ENCODE data around the gene TMEM233.
A peak's percentile ranks its signal among the peaks of the same experiment; 100 is the strongest.

The TMEM233 gene

DNA sequence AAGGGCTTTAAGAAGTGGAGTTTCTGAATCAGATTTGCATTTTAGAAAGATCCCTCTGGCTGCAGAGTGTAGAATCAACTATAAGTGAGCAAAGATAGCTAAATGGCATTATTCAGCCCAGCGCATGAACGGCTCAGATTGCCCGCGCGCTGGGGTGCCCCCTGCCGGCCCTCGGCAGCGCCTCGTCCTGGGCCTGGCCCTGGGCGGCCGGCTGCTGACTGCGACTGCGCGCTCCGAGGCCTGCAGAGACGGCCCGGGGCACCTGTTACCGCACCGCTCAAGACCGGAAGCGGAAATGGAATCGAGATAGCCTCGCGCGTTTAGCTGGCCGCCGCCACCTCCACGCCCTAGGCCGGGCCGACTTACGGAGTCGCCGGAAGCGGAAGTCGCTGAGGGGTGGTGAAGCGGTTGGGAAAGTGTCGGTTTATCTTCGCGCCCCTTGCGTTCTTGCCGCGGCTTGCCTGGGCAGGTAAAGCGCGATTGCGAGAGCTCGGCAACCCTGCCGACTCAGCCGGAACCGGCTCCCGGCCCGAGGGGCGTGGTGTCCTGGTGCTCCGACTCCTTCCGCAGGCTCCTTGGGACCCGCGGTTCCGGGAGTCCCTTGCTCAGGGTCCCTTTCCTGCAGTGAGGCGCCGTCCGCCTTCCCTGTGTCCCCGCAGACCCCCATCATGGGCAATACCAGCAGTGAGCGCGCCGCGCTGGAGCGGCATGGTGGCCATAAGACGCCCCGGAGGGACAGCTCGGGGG lies 74.2 kb downstream of the TMEM233 start, which contains the start of gene PRKAB1:
PRKAB1 (plus strand) TSS at position 557 of the 747 bp plus-strand sequence; CDS start at position 669, 112 bp downstream.
- TF ChIP-seq, protein P1, sequence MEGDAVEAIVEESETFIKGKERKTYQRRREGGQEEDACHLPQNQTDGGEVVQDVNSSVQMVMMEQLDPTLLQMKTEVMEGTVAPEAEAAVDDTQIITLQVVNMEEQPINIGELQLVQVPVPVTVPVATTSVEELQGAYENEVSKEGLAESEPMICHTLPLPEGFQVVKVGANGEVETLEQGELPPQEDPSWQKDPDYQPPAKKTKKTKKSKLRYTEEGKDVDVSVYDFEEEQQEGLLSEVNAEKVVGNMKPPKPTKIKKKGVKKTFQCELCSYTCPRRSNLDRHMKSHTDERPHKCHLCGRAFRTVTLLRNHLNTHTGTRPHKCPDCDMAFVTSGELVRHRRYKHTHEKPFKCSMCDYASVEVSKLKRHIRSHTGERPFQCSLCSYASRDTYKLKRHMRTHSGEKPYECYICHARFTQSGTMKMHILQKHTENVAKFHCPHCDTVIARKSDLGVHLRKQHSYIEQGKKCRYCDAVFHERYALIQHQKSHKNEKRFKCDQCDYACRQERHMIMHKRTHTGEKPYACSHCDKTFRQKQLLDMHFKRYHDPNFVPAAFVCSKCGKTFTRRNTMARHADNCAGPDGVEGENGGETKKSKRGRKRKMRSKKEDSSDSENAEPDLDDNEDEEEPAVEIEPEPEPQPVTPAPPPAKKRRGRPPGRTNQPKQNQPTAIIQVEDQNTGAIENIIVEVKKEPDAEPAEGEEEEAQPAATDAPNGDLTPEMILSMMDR (IDR thresholded peaks at IDR 0.05; ENCODE audit: low read depth, low read length), result peak; percentile 93
- peak within 1 kb of the TSS; percentile 99 for H3K4me3 ChIP-seq (ENCODE audit: low read depth, low read length)

DNA sequence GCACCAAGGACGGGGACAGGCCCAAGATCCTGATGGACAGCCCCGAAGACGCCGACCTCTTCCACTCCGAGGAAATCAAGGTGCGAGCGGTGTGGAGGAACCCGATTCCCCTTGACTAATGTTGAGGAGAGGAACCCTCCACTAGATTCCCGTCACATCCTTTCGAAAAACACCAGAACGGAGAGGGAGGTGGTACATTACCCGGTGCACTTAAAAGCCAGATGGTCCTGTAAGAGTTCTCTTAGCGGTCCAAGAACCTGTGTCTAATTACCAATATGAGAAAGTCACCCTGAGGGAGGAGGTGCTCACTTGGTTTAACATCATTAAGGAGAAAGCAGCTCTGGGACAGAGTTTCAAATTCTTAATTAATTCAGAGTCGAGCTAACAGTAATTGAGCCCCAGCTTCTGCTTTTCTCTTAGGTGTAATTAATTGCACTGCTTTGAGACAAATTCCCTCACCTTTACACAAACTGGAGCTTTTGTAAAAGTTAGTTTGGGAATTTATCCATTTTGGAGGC lies 74.8 kb downstream of the TMEM233 start:
- TF ChIP-seq, protein P1 (IDR thresholded peaks at IDR 0.05; ENCODE audit: low read depth, low read length), result no peak
- peak overlapping the region; percentile 99 for H3K4me3 ChIP-seq (ENCODE audit: low read depth, low read length)

DNA sequence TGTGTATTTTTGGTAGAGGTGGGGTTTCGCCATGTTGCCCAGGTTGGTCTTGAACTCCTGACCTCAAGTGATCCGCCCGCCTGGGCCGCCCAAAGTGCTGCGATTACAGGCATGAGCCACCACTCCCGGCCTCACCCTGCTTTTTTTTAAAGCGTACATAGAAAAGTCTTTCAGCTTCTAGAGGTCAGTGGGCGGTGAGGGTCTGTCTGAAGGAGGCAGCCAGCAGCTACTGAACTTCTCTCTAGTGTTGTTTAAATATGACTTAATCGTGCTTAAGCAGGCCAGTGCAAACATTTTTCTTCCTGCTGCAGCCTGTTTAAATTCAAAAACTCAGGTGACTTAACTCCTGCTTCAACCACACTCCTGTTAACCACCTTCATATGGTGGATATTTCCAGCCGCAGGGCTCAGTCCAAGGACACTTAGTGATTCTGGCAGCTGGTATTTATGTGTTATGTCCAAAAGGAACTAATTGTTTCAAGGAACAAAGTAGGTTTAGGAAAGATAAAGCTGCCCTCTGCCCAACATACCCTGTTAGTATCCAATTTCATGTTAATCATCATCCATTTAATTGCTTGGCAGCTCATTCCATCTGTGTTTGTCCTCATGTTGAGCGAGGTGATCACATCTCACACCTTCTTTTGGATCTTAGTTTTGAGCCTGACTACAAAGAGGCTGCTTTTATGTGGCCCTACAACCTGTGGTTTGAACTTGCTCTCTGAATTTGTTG lies 76.3 kb downstream of the TMEM233 start:
- TF ChIP-seq, protein P1 (IDR thresholded peaks at IDR 0.05; ENCODE audit: low read depth, low read length), result no peak
- H3K4me3 ChIP-seq (ENCODE audit: low read depth, low read length), result no peak overlapping the region

- TF ChIP-seq, protein P1 (IDR thresholded peaks at IDR 0.05; ENCODE audit: low read depth, low read length), result no peak
- H3K4me3 ChIP-seq (ENCODE audit: low read depth, low read length), result no peak overlapping the region
Observed at GRCh38 chr12:119671070-119671469, 77.5 kb downstream of the TMEM233 start.

DNA sequence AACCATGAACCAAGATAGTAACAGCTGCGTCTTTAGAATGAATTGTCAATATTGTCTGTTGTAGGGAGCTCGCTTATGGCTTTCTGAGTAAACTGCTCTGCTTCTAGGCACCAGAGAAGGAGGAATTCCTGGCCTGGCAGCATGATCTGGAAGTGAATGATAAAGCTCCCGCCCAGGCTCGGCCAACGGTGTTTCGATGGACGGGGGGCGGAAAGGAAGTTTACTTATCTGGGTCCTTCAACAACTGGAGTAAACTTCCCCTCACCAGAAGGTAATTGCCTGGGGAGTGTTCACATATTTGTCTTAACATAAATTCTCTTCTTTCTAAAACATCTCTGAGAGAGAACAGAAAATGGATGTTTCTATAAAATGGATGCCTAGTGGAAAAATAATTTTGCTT lies 78.6 kb downstream of the TMEM233 start:
- H3K4me3 ChIP-seq (ENCODE audit: low read depth, low read length), result no peak overlapping the region
- TF ChIP-seq, protein P1 (IDR thresholded peaks at IDR 0.05; ENCODE audit: low read depth, low read length), result no peak

DNA sequence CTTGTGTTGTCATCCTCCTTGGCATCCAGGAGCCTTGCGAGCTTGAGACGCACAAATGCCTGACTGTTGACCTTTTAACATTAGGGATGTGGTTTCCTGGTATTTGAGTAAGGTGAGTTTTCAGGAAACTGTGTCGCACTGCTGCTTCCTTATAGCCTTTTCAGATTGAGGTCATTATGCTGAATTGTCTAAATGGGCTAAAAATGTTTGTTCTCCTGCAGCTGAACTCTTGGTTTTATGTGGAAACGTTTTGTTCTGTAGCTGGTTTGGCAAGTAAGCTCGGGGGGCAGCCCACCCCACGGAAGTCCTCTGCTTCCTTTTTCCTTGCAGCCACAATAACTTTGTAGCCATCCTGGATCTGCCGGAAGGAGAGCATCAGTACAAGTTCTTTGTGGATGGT lies 80.1 kb downstream of the TMEM233 start:
- H3K4me3 ChIP-seq (ENCODE audit: low read depth, low read length), result no peak overlapping the region
- TF ChIP-seq, protein P1 (IDR thresholded peaks at IDR 0.05; ENCODE audit: low read depth, low read length), result no peak

DNA sequence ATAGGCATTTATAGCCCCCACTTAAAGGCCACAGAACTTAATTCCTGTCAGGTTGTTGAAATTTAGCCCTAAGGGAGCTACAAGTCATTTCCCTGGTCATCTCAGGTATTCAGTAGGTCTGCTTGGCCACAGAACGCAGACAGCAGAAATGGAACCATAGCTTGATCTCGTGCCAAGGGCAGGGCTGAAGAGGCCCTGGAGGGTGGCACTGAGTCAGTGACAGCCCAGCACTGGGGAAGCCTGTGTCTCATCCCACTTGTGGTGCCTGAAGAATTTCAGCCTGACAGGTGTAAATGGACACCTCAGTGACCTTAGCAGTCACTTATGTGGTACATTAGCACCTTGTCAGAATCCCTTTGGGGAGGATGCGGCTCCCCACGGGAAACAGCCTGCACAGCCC lies 81.0 kb downstream of the TMEM233 start:
- no peak overlapping the region for H3K4me3 ChIP-seq (ENCODE audit: low read depth, low read length)
- TF ChIP-seq, protein P1 (IDR thresholded peaks at IDR 0.05; ENCODE audit: low read depth, low read length), result no peak

All from WI38 (cell line).